HepG2 (cell line): ENCODE data around the gene TSLP. TPM values are rescaled to one million over a fixed set of nuclear protein-coding genes. Genes with fewer than 3 reads are reported as not detected.

ENCODE experiments used
- ATAC-seq: fragments of 200-7000 bp; cut with Tn5 transposase; 3 replicates; pipeline ENCODE4 v1.9.1; 2020; ENCODE audit warnings: mild to moderate bottlenecking, moderate library complexity
- BruUV-seq: library from RNA; stranded (reverse); fragments of 400-500 nt; replicated peaks from 2 replicates; lab custom pipeline; 2021; lab: Mats Ljungman, UMichigan
- CTCF ChIA-PET: fragments of 300-600 bp; formaldehyde crosslinking; extraction: SDS; loops from one replicate; lab custom pipeline; 2021; ENCODE audit warnings: low total read pairs, inconsistent platforms, low intra/inter-chr PET ratio; lab: Yijun Ruan, JAX
- POLR2A ChIA-PET: fragments of 350-600 bp; sonication (Branson Sonifier 250); formaldehyde crosslinking; loops from one replicate; lab custom pipeline; 2020; ENCODE audit warnings: antibody characterized with exemption, inconsistent platforms; lab: Yijun Ruan, JAX
- DNase-seq: peaks from one replicate; pipeline ENCODE4 v3.0.0-alpha.2; 2015; ENCODE audit warnings: low spot score
- FAIRE-seq: peaks from 3 replicates; lab custom pipeline; 2011; peaks lifted over from hg19 to GRCh38; lab: Jason Lieb, UNC
- H2AFZ ChIP-seq: one replicate; pipeline ENCODE4 v1.6.1; 2011; ENCODE audit warnings: low read length, inconsistent platforms
- H3K27ac ChIP-seq: fragments of 300-600 bp; 3 replicates; pipeline ENCODE4 v1.8.0; 2011; ENCODE audit warnings: mixed run types, mild to moderate bottlenecking, mixed read lengths, low read length, inconsistent platforms; ENCODE audit not compliant: insufficient read depth; ENCODE audit errors: extremely low read length
- H3K27me3 ChIP-seq, 2 experiments: fragments of 200-600 bp in 1 of 2; 2 replicates in 1 of 2; 3 replicates in 1 of 2; pipeline versions ENCODE4 v1.6.0 to v1.8.0; 2011; ENCODE audit warnings: low read length in 2 of 2, mild to moderate bottlenecking in 2 of 2, moderate library complexity in 2 of 2, inconsistent platforms in 1 of 2; ENCODE audit not compliant: insufficient read depth in 2 of 2, control insufficient read depth in 1 of 2
- H3K36me3 ChIP-seq, 2 experiments: fragments of 200-600 bp in 1 of 2; replicated peaks in 1 of 2; 2 replicates in 1 of 2; 3 replicates in 1 of 2; pipeline versions ENCODE4 v1.5.1 to v1.8.0; 2011; ENCODE audit warnings: low read length in 2 of 2, inconsistent platforms in 1 of 2; ENCODE audit not compliant: insufficient read depth in 2 of 2, control insufficient read depth in 1 of 2
- H3K4me1 ChIP-seq: 2 replicates; pipeline ENCODE4 v1.5.1; 2012; ENCODE audit warnings: low read length, inconsistent platforms; ENCODE audit not compliant: insufficient read depth
- H3K4me2 ChIP-seq: 2 replicates; pipeline ENCODE4 v1.6.0; 2011; ENCODE audit warnings: low read depth, low read length, inconsistent platforms
- H3K4me3 ChIP-seq, 3 experiments: fragments of 200-600 bp in 1 of 3; sonication (generic), shearing (Covaris generic) in 1 of 3; replicated peaks in 1 of 3; 2 replicates each; pipeline ENCODE4 v1.5.1; 2011 to 2016; ENCODE audit warnings: low read length in 3 of 3, inconsistent platforms in 2 of 3, low read depth in 2 of 3, mild to moderate bottlenecking in 2 of 3, control low read depth in 1 of 3, mixed read lengths in 1 of 3; ENCODE audit not compliant: insufficient read depth in 1 of 3
- H3K79me2 ChIP-seq: one replicate; pipeline ENCODE4 v1.6.1; 2011; ENCODE audit warnings: low read length, inconsistent platforms; ENCODE audit not compliant: insufficient read depth
- H3K9ac ChIP-seq: 2 replicates; pipeline ENCODE4 v1.6.0; 2011; ENCODE audit warnings: mild to moderate bottlenecking, low read depth, low read length, inconsistent platforms; ENCODE audit not compliant: insufficient read depth
- H3K9me3 ChIP-seq: 2 replicates; pipeline ENCODE4 v1.5.1; 2012; ENCODE audit warnings: mild to moderate bottlenecking, low read length
- H4K20me1 ChIP-seq: 2 replicates; pipeline ENCODE4 v1.6.0; 2011; ENCODE audit warnings: inconsistent platforms, mild to moderate bottlenecking, low read length, moderate library complexity; ENCODE audit not compliant: insufficient read depth
- CEBPG ChIP-seq: IDR thresholded peaks from 2 replicates; pipeline ENCODE4 v1.6.1; 2016
- KLF12 ChIP-seq: sonication (generic); formaldehyde crosslinking; IDR thresholded peaks from 2 replicates; pipeline ENCODE4 v1.4.0; 2020; ENCODE audit warnings: missing genetic modification reagents, borderline replicate concordance
- MIER2 ChIP-seq: IDR thresholded peaks from 2 replicates; pipeline ENCODE4 v1.6.1; 2016; ENCODE audit warnings: missing biosample characterization, missing genetic modification reagents
- NFKB2 ChIP-seq: sonication (generic); formaldehyde crosslinking; IDR thresholded peaks from 2 replicates; pipeline ENCODE4 v1.4.0; 2020; ENCODE audit warnings: missing genetic modification reagents, borderline replicate concordance
- NR2C2 ChIP-seq: sonication (generic); formaldehyde crosslinking; IDR thresholded peaks from 2 replicates; pipeline ENCODE4 v1.4.0; 2020; ENCODE audit warnings: missing genetic modification reagents, mild to moderate bottlenecking, moderate library complexity, borderline replicate concordance
- RFXANK ChIP-seq: IDR thresholded peaks from 2 replicates; pipeline ENCODE4 v1.6.1; 2016
- SALL2 ChIP-seq: sonication (generic); formaldehyde crosslinking; IDR thresholded peaks from 2 replicates; pipeline ENCODE4 v1.8.1; 2023; ENCODE audit warnings: mild to moderate bottlenecking, missing genetic modification reagents, inconsistent platforms
- ZFP1 ChIP-seq: IDR thresholded peaks from 2 replicates; pipeline ENCODE4 v1.6.1; 2016
- ZNF564 ChIP-seq: sonication (generic); formaldehyde crosslinking; IDR thresholded peaks from 2 replicates; pipeline ENCODE4 v1.8.1; 2023; ENCODE audit warnings: mild to moderate bottlenecking, missing genetic modification reagents
- WGBS: methylation state at CpG from one replicate; pipeline ENCODE4 v1.1.6; 2017; ENCODE audit warnings: low lambda C conversion rate; 5-methylcytosine and 5-hydroxymethylcytosine counted together
- in situ Hi-C: cut with HindIII; loops from 2 replicates; pipeline ENCODE4 v1.10.0; 2017; ENCODE audit warnings: low pct_unique_long_range_greater_than_20kb; ENCODE audit not compliant: extremely low pct_ligation_motif_present
- intact Hi-C: fragments of 100-400 bp; cut with micrococcal nuclease; formaldehyde crosslinking; loops from one replicate; pipeline ENCODE4 v1.10.0; 2022; ENCODE audit not compliant: unreplicated experiment
- polyA plus RNA-seq, 8 experiments: library from polyadenylated mRNA; depleted of rRNA in 3 of 8; stranded (reverse) in 7 of 8; unstranded in 1 of 8; fragments of >200 nt; fragmentation: Illumina TruSeq in 4 of 8; extraction: Trizol in 4 of 8; gene quantifications; 2 replicates each; pipeline versions ENCODE4 v1.2.1 to v1.2.3, GENCODE V29; 2011 to 2016; ENCODE audit warnings: low read depth in 4 of 8, missing spikeins in 1 of 8, mixed read lengths in 1 of 8; ENCODE audit not compliant: insufficient read depth in 1 of 8
- total RNA-seq, 5 experiments: library from RNA; depleted of rRNA; stranded (reverse); fragments of >200 nt; fragmentation: Illumina TruSeq; extraction: Trizol; gene quantifications; 2 replicates each; pipeline ENCODE4 v1.2.3, GENCODE V29; 2016; ENCODE audit warnings: low read depth in 1 of 5
- TF ChIP-seq, protein P1 (sequence below): sonication (generic); formaldehyde crosslinking; IDR thresholded peaks from 2 replicates; pipeline ENCODE4 v1.4.0; 2020; ENCODE audit warnings: missing genetic modification reagents, mild to moderate bottlenecking, borderline replicate concordance
- TF ChIP-seq, protein P2 (sequence below): sonication (generic); formaldehyde crosslinking; IDR thresholded peaks from 2 replicates; pipeline ENCODE4 v1.8.0; 2022; ENCODE audit warnings: mild to moderate bottlenecking, missing genetic modification reagents, borderline replicate concordance

The TSLP gene
- total and polyA plus RNA-seq, 2 of the 13 experiments (the other 11 are each of a cell fraction or from before 2014, with no cell fraction given) = not detected

- TF ChIP-seq KLF12 (CRISPR knock-in tag) = no peak
- TF ChIP-seq, protein P1, sequence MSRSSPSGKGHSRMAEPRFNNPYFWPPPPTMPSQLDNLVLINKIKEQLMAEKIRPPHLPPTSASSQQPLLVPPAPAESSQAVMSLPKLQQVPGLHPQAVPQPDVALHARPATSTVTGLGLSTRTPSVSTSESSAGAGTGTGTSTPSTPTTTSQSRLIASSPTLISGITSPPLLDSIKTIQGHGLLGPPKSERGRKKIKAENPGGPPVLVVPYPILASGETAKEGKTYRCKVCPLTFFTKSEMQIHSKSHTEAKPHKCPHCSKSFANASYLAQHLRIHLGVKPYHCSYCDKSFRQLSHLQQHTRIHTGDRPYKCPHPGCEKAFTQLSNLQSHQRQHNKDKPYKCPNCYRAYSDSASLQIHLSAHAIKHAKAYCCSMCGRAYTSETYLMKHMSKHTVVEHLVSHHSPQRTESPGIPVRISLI (CRISPR knock-in tag) = no peak
- TF ChIP-seq ZFP1 (CRISPR knock-in tag) = no peak
- TF ChIP-seq CEBPG (CRISPR knock-in tag) = no peak
- TF ChIP-seq, protein P2, sequence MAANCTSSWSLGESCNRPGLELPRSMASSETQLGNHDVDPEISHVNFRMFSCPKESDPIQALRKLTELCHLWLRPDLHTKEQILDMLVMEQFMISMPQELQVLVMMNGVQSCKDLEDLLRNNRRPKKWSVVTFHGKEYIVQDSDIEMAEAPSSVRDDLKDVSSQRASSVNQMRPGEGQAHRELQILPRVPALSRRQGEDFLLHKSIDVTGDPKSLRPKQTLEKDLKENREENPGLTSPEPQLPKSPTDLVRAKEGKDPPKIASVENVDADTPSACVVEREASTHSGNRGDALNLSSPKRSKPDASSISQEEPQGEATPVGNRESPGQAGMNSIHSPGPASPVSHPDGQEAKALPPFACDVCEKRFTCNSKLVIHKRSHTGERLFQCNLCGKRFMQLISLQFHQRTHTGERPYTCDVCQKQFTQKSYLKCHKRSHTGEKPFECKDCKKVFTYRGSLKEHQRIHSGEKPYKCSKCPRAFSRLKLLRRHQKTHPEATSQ (CRISPR knock-in tag) = no peak
- TF ChIP-seq MIER2 = no peak
- TF ChIP-seq NFKB2 (CRISPR knock-in tag) = no peak
- TF ChIP-seq NR2C2 (CRISPR knock-in tag) = no peak
- TF ChIP-seq RFXANK (CRISPR knock-in tag) = no peak
- no peak for TF ChIP-seq SALL2 (CRISPR knock-in tag)
- TF ChIP-seq ZNF564 (CRISPR knock-in tag) = no peak
- Histone ChIP-seq H3K4me1 (no peaks in the 10 kb centered on the region), H2AFZ (no peak overlapping the region), H3K4me3 (no peak overlapping the region), H3K27me3 (no peaks in the 10 kb centered on the region), H3K79me2 (no peaks in the 10 kb centered on the region), H3K9me3 (no peaks in the 10 kb centered on the region), H3K36me3 (peaks cover 10 to 87% of the 10 kb centered on the region in 2 experiments), H3K27ac (no peak overlapping the region), H3K4me2 (no peak overlapping the region), H3K9ac (no peak overlapping the region), H4K20me1 (no peaks in the 10 kb centered on the region)
- intact Hi-C loops = no loop called here
- ChIA-PET CTCF (no interaction called here), POLR2A (no interaction called here)
- no peak for DNase-seq
- no peak for ATAC-seq
- in situ Hi-C loops = no loop called here
- no peak for FAIRE-seq
- 94% methylated on average over 2 of the region's 2 CpGs for WGBS
- no TSS peak for BruUV-seq
These were observed 34.9 kb downstream of the TSLP start for GRCh38 chr5:111106320-111106948.
